GM18499 (cell line): ENCODE results near the gene CFAP410.
"Not testable (repeated sequence)": the region's sequence is repeated elsewhere in the genome, so short reads cannot be mapped to it uniquely, and the experiment has no call there.

Experiments
- ATAC-seq: cut with Tn5 transposase; IDR thresholded peaks from one replicate; pipeline ENCODE4 v1.9.1; 2021; ENCODE audit warnings: moderate number of reproducible peaks; ENCODE audit not compliant: insufficient read depth, unreplicated experiment

CFAP410 gene

DNA sequence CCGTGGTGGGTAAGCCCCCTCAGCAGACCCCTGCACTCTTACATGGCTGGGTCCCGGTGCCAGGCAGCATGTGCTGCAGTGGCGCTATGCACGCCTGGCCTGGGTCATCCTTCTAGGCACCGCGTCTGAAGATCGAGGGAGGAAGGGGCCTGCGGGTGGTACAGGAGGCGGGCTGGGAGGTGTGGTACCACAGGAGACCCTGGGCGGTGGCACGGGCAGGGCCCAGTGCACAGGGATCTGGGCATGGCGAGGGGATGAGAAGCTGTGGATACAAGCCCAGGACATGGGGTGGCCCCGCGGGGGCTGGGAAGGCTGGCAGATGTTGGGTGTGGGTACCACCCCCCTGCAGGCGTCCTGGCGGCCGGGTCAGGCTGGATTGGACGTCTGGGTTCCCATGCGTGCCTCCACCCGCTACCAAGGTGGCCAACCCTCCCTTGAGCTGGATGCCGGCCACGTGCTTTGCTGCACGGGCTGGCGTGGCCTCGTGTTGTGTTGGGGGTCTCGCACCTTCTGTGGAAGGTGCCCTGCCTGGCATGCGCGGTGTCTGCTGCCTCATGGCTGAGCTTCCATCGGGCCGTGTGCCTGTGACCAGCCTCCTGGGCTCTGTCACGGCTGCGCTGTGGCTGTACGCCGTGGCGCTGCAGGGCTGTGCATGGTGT lies 19.7 kb downstream of the CFAP410 start:
- no peak for ATAC-seq

DNA sequence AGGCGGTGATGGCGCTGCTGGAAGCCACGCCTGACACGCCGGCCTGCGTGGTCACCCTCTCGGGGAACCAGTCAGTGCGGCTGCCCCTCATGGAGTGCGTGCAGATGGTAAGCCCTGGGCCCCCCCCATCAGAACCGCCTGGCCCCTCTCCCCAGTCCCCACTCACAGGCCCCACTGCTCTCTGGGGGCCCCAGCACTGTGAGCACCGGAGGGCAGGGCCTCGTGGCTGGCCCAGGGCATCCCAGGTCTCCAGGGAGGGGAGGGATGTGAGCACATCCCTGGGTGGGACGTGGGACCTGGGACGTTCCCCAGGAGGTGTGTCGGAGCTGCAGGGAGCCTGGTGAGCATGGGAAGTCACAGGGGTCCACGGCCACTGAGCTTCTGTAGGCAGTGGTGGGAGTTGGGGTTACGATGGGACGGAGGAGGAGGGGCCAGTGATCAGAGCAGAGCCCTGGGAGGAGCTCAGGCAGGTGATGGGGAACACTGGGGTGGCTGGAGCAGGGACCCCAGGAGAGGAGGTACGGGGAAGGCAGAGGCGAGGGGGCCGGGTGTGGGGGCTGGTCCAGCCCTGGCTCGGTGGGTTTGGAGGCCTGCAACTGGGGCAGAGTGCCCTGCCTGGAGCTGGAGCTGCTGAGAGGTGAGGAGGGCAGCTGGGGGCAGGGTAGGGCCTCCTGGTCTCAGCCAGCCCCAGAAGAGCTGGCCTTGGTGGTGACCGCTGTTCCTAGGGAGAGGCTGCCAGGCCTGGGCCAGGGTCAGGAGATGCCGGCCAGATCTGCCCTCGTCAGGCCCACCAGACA lies 20.5 kb downstream of the CFAP410 start:
- no peak for ATAC-seq

DNA sequence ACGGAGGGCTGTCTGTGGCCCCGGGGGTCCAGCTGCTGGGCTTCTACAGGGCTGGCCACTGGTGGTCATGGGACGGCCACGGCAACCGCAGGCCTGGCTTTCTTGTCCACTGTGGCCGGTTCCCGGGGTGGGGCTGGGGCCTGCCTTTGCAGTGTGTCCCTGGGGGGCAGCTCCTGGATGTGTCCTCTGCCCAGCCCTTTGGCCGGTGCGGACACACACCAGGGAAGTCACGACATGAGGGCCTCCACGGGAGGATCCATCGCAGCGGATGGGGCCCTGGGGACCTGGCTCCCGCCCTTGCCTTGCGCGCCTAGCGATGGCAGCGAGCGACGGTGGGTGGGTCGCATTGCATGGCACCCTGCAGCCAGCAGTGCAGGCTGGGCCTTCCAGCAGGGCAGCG lies 21.3 kb downstream of the CFAP410 start:
- ATAC-seq, result no peak

DNA sequence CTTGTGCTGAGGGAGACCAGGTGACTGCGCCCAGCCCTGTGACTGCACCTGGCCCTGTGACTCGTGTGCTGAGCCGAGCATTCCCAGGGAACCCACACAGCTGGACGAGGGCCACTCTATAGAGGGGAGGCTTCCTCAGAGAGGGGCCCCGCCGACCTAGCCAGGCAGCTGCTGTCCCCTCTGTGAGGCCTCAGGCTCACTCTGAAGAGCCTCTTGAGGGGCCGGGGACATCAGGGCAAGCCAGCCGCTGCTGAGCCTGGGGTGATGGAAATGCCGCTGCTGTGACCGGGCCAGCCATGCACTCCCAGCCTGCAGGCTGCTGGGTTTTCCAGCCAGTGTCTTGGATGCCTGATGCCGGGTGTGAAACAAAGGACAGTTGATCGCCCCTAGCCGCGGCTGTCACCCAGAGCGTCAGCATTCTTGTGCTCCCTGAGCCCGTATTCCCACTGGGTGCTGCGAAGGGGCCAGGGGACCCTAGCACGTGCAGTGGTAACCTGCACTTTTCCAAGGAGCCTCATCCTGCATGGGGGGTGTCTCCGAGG lies 21.9 kb downstream of the CFAP410 start:
- ATAC-seq, result no peak

DNA sequence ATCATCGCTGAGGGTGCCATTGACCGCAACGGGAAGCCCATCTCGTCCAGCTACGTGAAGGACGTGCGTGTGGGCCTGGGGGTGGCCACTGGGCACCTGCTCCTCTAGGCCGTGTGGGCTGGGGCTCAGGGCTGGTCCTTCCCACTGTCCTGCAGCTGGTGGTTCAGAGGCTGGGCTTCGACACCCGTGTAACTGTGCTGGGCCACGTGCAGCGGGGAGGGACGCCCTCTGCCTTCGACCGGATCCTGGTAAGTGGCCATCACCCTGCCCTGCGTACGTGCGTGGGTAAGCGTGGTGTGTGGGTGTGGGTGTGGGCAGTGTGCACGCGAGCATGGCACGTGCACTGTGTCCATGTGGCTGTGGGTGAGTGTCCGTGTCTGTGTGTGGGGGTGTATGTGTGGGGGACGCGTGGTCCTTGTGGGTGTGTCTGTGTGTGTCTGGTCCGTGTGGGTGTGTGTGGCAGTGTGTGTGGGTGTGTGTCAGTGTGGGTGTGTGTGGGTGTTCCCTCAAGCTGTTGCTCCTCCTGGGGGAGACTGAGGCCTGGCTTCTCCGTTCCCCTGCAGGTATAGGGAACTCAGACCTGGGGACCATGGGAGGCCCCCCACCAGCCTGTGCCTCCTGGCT lies 22.8 kb downstream of the CFAP410 start:
- ATAC-seq, result no peak

DNA sequence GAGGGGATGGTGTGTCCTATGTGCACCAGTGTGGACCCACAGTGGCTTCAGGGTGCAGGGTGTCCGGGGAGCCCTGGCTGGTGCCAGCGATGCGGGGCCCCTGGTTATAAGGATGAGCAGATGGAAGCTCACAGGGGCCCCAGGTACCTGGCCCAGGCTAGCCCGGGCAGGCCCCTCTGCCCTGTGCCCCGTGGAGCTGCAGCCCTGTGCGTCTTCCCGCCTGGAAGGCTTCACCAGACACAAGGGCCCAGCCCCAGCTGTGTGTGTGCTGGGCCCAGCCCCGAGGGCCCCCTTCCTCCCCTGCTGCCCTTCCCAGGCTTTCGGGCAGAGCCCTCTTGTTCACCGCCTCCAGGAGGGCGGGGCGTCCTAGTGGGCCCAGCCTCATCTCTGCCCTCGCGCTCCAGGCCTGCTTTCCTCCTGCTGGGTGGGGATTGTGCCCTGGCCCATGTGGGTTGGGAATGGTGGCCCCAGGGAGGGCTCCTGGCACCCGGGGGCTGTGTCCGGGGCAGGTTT lies 23.4 kb downstream of the CFAP410 start:
- no peak for ATAC-seq

DNA sequence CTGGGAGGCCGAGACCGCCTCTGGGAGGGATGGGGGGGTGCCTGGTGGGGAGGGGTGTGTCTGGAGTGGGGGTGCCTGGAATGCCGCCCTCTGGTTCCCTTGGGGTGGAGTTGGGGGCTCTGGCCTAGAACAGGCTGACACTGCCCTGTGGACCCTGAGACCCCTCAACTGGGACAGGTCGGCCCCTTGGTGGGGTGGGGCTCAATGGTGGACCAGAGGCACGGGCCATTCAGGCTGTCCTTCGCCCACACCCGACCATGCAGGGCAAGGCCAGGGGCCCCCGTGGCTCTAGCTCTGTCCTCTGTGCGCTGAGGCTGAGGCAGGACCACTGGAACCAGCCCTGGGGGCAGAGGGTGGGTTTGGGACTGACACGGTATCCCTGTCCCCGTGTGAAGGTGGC lies 24.6 kb downstream of the CFAP410 start:
- no peak for ATAC-seq

DNA sequence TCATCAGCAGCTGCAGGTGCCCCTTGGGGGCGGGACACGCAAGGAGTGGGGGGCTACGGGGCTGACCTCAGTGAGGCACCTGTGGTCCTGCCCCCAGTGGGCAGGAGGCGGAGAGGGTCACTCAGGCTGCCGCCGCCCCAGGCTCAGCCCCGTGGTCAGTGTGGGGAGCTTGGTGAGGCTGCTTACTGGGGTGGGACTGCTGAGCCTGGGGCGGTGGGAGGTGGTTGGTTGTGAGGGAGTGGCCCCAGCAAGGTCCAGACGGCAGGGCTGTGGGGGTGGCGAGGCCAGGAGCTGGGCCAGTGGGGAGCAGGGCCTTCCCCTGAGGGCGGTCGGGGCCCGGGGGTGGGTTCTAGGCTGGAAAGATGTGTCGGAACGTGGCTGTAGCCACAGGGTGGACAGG lies 25.1 kb downstream of the CFAP410 start:
- ATAC-seq, result no peak

DNA sequence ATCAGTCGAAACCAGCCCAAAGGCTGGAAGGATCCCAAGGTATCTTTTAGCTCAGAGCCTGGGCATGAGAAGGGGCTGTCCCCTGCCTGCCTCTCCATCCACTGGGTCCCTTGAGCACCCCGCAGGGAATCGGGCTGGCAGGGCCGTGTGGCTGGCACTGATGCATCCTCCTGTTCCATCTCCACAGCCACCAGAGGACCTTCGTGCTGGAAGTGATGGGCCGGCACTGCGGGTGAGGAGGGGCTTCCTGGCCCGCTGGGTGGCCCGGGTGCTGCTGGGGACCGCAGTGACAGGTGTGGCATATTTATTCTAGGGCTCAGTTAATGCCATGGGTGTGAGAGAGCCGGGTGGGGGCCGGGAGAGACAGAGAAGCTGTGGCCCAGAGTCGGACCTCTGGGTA lies 25.7 kb downstream of the CFAP410 start:
- ATAC-seq, result no peak

DNA sequence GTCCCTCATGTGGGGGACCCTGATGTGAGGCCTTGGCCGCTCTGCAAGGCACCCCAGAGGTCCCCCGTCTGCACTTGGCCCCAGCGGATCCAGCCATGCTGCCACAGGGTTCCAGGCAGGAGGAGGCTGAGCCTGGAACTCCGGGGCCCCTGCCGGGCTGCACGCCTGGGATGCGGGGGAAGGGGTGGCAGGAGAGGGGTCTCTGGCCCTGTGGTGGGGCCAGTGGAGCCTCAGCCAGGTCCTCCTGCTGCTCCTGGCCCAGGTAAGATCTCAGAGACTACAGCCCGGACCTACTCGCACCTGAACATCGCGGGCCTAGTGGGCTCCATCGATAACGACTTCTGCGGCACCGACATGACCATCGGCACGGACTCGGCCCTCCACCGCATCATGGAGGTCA lies 26.5 kb downstream of the CFAP410 start:
- no peak for ATAC-seq

DNA sequence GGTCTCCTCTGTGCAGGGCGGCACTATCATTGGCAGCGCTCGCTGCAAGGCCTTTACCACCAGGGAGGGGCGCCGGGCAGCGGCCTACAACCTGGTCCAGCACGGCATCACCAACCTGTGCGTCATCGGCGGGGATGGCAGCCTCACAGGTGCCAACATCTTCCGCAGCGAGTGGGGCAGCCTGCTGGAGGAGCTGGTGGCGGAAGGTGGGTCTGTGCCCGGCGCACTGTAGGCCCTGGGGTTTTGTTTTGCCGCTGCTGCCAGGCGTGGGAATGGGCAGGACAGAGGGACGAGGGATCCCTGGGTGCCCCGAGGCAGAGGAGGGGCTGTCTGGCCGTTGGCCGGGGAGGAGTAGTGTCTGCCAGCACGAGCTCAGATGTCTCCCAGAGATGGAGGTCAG lies 27.1 kb downstream of the CFAP410 start:
- ATAC-seq, result no peak

DNA sequence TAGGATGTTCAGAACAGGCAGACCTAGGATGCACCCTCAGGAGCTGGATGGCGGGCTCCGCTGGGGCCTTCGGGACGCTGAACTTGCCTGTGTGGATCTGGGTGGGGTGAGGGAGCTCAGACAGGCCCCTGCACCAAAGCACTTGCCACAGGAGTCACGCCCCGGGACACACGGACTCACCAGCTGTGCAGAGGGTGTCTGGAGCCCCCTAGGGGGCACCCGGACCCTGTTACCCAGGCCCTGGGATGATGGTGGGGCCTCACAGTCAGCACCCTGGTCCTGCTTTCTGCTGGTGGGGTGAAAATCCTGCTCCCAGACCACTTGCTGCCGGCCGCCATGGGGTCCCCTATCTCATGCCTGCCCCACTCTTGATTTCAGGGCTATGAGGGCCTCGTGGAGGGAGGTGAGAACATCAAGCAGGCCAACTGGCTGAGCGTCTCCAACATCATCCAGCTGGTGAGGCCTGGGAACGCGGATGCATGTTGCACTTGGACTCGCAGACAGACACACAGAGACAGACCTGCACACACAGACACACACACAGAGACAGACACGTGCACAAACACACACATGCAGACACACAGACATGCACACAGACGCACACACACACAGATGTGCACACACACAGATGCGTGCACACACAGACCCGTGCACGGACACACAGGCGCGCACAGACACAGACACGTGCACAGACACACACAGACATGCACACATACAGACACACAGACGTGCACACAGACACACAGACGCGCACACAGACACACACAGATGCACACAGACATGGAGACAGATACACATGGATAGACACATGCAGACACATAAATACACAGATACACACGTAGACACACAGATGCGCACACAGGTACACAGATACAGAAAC lies 28.3 kb downstream of the CFAP410 start:
- ATAC-seq, result no peak

DNA sequence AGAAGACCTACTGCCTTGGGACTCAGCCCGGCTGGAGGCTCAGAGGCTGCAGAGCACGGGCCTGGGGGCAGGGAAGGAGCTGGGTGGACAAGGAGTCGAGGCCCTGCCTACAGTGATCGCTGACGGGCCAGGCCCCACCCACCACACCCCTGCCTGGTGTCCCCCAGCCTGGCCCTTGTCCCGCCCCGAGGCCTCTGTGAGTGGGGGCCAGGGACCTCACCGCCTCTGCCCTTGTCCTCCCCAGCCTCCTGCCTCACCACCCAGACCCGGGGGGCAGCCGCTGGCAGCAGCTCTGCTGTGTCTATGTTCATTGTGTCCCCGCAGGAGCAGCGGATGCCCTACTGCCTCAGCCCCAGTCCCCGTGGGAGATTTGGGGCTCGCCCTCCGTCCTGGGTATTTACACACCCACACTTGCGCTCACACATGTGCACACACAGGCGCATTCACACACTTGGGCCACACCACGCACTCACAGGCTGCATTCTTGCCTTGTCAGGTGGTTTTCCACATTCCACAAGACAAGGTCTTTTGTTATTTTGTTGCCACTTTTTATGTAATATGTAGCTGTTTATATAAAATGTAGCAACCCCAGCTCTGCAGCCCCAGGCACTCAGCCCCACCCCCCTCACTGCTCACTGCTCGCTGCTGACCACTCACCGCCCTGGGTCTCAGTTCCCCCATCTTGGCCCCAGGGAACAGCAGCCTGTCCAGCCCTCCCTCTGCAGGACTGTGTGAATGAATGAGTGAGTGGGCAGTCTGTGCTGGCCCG lies 32.1 kb downstream of the CFAP410 start:
- no peak for ATAC-seq

DNA sequence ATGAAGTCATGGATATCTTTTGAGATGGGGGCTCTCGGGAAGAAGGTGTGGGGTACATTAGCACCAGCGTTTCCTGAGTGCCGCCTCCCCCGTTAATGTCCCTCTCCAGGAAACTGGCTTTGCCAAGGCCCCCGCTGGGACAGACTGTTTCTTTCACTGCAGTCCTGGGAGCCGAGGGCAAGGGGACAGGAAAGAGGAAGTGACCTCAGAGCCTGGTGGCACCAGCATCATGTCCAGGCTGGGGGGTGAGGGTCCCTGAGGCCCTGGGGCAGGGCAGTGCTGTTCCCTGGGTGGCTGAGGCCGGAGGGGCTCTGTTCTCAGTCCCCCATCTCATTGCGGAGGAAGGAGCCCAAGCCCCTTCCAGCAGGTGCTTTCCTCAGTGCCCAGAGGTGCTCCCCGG lies 33.5 kb downstream of the CFAP410 start:
- no peak for ATAC-seq

DNA sequence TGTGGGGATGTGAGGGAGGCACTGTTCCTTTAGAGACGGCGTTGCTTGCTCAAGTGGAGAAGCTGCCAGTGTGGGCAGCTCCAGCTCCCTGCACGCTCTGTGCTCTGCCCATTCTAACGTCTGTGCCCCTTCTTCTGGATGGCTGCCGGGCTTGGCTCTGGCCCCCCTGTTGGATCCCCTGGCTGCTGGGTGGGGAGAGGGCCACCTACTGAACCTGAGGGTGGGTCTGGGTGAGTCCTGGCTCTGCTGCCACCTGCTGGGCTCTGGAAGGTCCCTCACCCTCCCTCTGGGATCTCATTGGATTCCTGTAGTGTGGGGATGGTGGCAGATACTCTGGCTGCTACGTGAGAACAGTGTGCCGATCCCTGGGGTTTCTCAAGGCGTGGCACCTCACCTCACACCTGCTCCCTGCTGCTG lies 34.3 kb downstream of the CFAP410 start:
- no peak for ATAC-seq

DNA sequence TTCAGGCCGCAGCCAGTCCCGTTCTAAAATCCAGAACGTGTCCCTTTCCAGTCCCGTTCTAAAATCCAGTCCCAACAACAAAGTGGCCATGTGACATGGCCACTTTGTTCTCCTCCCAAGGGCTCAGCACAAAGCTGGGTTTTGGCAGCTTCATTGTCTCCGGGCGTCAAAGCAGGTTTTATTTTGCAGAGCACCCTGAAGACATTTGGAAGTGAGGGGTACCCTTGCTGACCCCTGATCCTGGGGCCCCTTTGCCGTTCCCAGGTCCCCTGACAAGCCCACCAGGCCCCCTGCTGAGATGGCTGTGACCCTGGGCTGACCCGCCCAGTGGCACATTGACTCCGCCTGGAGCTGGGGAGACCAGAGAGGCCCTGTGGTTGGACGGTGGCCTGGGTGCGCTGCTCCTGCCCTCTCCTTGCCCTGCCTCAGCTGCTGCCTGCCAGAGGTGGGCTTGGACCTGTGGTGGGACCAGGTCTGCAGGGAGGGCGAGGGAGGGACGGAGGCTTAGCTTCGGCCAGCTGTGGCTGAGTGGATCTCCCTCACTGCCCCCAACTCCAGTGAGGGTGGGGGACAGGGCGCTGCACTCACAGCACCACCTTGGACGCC lies 35.1 kb downstream of the CFAP410 start:
- ATAC-seq, result no peak

DNA sequence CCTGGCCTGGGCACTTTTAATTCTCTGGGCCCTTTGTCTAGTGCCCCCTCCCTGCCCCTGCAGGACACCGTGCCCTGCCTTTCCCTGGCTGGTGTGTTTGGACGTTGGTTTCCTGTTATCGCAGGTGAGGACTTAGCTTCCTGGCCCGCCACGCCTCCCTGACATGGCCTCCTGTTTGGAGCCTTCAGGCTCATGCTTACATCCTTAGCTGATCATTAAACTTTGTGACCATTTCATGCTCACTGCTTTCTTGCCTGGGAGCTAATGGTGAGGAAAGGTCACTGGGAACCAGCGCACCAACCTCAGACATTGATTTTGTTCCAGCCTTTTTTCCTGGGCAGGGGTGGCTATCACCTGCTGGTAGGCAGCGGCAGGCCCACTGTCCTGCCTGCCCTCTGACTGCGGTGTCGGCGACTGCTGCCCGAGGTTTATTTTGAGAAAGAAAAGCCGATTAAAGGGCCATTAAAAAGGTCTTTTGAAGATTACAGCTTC lies 35.7 kb downstream of the CFAP410 start:
- no peak for ATAC-seq

DNA sequence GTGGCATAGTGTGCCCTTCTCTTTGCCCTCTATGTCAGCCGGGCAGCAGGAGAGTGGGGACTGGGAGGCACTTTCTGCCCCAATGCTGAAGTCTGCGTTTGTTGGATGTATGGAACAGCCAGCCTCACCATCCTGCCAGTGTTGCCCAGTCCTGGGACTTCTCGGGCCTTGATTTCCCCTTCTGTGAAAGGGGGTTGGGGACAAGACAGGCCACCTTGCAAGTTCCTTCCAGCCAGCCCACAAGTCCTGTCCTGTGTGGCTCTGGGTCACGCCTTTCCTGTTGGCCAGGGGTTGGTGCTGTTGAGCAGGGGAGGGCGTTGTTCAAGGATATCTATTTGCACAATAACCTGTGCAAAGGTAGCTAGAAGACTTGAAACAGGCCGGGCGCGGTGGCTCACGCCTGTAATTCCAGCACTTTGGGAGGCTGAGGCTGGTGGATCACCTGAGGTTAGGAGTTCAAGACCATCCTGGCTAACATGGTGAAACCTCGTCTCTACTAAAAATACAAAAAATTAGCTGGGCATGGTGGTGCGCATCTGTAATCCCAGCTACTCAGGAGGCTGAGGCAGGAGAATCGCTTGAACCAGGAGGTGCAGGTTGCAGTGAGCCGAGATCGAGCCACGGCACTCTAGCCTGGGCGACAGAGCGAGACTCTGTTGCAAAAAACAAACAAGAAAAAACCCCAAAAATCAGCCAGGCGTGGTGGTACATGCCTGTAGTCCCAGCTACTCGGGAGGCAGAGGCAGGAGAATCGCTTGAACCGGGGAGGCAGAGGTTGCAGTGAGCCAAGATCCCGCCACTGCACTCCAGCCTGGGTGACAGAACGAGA lies 36.4 kb downstream of the CFAP410 start:
- not testable (repeated sequence) for ATAC-seq
